ENCODE measurements around the gene TMEM92.

DNA sequence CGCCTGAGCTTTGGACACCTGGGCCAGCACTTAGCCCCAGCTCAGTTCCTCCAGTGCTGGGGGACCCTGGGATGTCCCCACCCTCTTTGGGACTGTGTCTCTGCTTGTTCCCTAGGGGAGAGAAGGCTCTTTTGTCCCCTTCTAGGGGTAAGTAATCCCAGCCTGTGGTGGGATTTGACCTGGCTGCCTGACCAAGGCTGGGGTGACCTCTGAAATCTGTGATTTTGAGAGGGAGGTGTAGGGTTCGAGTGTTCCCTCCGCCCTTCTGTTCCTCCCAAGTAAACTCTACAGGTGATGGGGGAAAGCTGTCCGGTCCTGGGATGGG is 593 bp downstream of the TMEM92 start:
- TF ChIP-seq CTCF (IDR thresholded peaks at IDR 0.05), result no peak
- TF ChIP-seq EZH2phosphoT487 (IDR thresholded peaks at IDR 0.05), result no peak

Data from neural progenitor cell (in vitro differentiated cells).